GM06990 (cell line): ENCODE data around the gene TMEM33.
A peak's percentile ranks its signal among the peaks of the same experiment; 100 is the strongest.

ENCODE experiments used
- DNase-seq: peaks from one replicate; pipeline ENCODE4 v3.0.0-alpha.2; 2011; ENCODE audit not compliant: insufficient read length; ENCODE audit errors: extremely low read depth
- H3K27me3 ChIP-seq: replicated peaks from 2 replicates; pipeline ENCODE4 v1.6.0; 2011; ENCODE audit warnings: low read length; ENCODE audit not compliant: control insufficient read depth, insufficient read depth
- H3K36me3 ChIP-seq: 2 replicates; pipeline ENCODE4 v1.5.1; 2011; ENCODE audit warnings: low read length; ENCODE audit not compliant: control insufficient read depth, insufficient read depth
- H3K4me3 ChIP-seq: replicated peaks from 2 replicates; pipeline ENCODE4 v1.5.1; 2011; ENCODE audit warnings: low read depth, mild to moderate bottlenecking, control low read depth, low read length
- TF ChIP-seq, protein P1 (sequence below): IDR thresholded peaks from 2 replicates; pipeline ENCODE4 v1.5.1; 2011; ENCODE audit warnings: low read length, control low read depth, mild to moderate bottlenecking, inconsistent platforms; ENCODE audit not compliant: insufficient read depth, poor library complexity, severe bottlenecking

Gene TMEM33

DNA sequence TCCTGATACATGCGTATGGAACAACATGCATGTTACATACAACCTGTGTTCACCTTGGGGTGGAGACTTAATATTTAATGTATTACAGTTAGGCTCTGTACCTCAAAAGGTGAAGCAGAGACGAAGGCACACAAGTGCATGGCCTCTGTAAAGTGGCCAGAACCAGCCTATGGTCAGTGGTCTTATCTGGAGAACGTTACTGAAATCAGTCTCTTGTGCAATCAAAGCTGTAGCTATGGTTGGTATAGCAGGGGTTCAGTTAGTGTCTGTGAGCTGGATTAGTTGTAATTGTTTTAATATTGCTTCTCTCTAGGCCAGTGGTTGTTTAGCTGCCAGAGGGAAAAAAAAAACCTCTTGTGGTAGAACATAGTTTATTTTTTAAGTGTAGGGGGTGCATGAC is 2.2 kb upstream of the TMEM33 start:
- TF ChIP-seq, protein P1, sequence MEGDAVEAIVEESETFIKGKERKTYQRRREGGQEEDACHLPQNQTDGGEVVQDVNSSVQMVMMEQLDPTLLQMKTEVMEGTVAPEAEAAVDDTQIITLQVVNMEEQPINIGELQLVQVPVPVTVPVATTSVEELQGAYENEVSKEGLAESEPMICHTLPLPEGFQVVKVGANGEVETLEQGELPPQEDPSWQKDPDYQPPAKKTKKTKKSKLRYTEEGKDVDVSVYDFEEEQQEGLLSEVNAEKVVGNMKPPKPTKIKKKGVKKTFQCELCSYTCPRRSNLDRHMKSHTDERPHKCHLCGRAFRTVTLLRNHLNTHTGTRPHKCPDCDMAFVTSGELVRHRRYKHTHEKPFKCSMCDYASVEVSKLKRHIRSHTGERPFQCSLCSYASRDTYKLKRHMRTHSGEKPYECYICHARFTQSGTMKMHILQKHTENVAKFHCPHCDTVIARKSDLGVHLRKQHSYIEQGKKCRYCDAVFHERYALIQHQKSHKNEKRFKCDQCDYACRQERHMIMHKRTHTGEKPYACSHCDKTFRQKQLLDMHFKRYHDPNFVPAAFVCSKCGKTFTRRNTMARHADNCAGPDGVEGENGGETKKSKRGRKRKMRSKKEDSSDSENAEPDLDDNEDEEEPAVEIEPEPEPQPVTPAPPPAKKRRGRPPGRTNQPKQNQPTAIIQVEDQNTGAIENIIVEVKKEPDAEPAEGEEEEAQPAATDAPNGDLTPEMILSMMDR = no peak
- no peak for DNase-seq
- no peak overlapping the region for H3K4me3 ChIP-seq
- H3K36me3 ChIP-seq = no peaks in the 10 kb centered on the region
- no peaks in the 10 kb centered on the region for H3K27me3 ChIP-seq

DNA sequence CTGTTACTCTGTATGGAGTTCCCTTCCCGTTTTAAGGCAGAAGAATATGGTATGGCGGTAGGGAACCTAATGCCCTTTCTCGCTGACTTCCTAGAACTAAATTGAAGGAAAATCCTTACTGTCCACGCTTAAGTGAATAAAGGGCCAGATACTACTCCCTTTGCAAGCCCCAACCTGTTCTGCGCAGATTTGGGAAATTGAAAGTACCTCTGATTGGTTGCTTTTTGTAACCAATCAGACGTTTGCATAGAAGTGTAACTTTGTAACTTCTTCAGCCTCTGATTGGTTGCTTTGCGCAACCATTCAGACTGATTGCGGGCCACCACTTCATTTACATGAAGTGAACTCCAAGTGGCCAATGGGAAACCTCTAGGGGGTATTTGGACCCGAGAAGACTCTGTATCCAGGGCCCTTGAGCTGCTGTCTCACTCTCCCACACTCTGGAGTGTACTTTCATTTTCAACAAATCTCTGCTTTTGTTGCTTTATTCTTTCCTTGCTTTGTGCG is 1.2 kb upstream of the TMEM33 start:
- Histone ChIP-seq H3K4me3 (no peak overlapping the region), H3K27me3 (no peaks in the 10 kb centered on the region), H3K36me3 (no peaks in the 10 kb centered on the region)
- TF ChIP-seq, protein P1 = no peak
- DNase-seq = no peak

DNA sequence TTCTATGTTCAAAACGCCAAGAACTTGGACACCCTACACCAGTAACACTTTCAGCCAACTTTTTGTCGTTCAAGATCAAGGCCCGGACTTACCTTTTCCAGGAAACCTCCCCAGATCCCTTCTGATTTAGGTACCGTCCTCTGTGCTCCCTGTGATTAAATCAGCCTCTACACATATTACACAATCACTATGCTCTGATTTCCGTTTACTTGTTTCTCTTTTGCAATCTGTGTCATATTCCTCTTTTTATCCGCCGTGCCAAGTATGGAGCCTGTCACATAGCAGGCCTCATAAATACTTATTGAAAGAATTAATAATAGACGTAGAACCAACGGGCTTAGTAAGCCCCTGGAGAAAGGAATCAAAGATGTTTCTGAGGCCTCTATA is 722 bp upstream of the TMEM33 start:
- no peak for DNase-seq
- Histone ChIP-seq H3K4me3 (peak overlapping the region; percentile 95), H3K27me3 (no peaks in the 10 kb centered on the region), H3K36me3 (no peaks in the 10 kb centered on the region)
- TF ChIP-seq, protein P1 = no peak

DNA sequence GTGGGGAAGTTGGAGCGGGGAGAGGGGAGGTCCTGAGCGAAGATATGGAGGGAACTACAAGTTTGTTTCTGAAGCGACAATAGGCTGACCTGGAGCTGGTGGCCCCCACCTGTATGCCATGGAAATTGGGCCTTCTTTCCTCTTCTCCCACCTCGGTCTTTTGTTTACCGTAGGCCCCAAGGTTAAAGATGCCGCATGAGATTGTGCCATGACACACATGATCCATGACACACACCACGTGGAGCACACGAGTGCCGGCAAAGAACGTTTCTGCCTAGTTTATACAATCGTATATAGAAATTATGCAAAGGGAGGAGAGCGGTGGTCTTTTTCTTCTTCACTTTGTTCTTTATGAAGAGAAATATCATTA is 408 bp downstream of the TMEM33 start:
- H3K27me3 ChIP-seq = no peaks in the 10 kb centered on the region
- H3K4me3 ChIP-seq = peak overlapping the region; percentile 95
- TF ChIP-seq, protein P1 = no peak
- DNase-seq = no peak
- H3K36me3 ChIP-seq = no peaks in the 10 kb centered on the region

DNA sequence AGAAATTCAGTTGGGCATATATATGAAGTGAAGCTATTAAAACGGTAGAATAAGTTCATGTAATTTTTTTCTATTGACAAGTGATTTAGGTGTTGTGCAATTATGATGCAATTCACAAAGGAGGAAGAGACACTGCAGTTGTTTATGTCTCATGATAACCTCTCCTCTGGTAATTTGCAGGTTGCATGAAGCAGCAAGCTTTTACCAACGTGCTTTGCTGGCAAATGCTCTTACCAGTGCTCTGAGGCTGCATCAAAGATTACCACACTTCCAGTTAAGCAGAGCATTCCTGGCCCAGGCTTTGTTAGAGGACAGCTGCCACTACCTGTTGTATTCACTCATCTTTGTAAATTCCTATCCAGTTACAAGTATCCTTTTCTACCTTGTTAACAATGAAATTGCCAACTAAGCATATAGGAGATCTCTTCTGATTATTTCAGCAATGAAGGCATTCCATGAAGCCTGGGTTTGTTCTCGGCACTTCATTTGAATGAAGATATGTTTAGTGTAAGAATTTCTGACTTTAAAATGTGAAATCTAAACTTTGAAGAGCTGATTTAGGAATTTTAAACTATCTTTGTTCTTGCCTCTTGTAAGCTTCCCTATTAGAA is 3.9 kb downstream of the TMEM33 start:
- TF ChIP-seq, protein P1 = no peak
- no peaks in the 10 kb centered on the region for H3K36me3 ChIP-seq
- no peak overlapping the region for H3K4me3 ChIP-seq
- no peak for DNase-seq
- H3K27me3 ChIP-seq = no peaks in the 10 kb centered on the region

DNA sequence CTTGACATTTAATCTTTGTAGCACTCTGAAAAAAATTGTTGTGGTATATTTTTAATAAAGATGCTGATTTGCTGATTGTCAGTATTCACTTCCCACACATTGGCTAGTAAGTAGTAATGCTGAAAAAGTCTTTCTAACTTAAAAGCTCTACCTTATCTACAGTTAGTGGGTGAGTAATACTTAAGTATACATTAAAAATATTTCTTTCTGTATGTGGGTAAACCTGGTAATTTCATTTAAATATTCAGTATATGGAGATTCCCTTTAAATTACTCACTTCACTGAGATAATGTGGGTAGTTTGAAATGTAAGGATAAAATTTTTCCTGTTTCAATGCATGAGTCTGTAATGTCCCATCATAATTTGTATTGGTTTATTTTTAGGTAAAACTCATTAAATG is 5.6 kb downstream of the TMEM33 start:
- no peaks in the 10 kb centered on the region for H3K36me3 ChIP-seq
- TF ChIP-seq, protein P1 = no peak
- H3K4me3 ChIP-seq = no peak overlapping the region
- DNase-seq = no peak
- no peaks in the 10 kb centered on the region for H3K27me3 ChIP-seq
